IMR-90 (cell line): Measurements from ENCODE around the gene LRRC10B.

ENCODE experiments used
- CEBPB ChIP-seq: IDR thresholded peaks from 2 replicates; pipeline ENCODE4 v1.6.1; 2012; ENCODE audit warnings: low read depth, low read length, improper control_type of control experiment
- MAFK ChIP-seq: IDR thresholded peaks from 2 replicates; pipeline ENCODE4 v1.6.1; 2012; ENCODE audit warnings: low read depth, low read length, improper control_type of control experiment
- MAZ ChIP-seq: IDR thresholded peaks from 2 replicates; pipeline ENCODE4 v1.6.1; 2012; ENCODE audit warnings: low read depth, mild to moderate bottlenecking, low read length, improper control_type of control experiment, moderate library complexity, borderline replicate concordance
- NFE2L2 ChIP-seq: fragments of 150-350 bp; IDR thresholded peaks from 2 replicates; pipeline ENCODE4 v1.6.1; 2016; ENCODE audit warnings: low read depth, mild to moderate bottlenecking, low read length
- POLR2A ChIP-seq: IDR thresholded peaks from 2 replicates; pipeline ENCODE4 v1.6.1; 2012; ENCODE audit warnings: mild to moderate bottlenecking, low read depth, low read length
- RAD21 ChIP-seq: IDR thresholded peaks from 2 replicates; pipeline ENCODE4 v1.6.1; 2012; ENCODE audit warnings: low read length, improper control_type of control experiment
- SMC3 ChIP-seq: fragments of 150-350 bp; IDR thresholded peaks from 2 replicates; pipeline ENCODE4 v1.6.1; 2016; ENCODE audit warnings: low read depth, mild to moderate bottlenecking, antibody characterized with exemption, low read length, moderate library complexity
- TF ChIP-seq, protein P1 (sequence below): conservative IDR thresholded peaks from 2 replicates; pipeline ENCODE4 v1.5.1; 2012; ENCODE audit warnings: mild to moderate bottlenecking, low read depth, low read length, improper control_type of control experiment
- TF ChIP-seq, protein P2 (sequence below): fragments of 150-350 bp; IDR thresholded peaks from 2 replicates; pipeline ENCODE4 v1.6.1; 2017; ENCODE audit warnings: mild to moderate bottlenecking, antibody characterized with exemption, low read length, low read depth
- TF ChIP-seq, protein P3 (sequence below): fragments of 150-350 bp; IDR thresholded peaks from 2 replicates; pipeline ENCODE4 v1.6.1; 2016; ENCODE audit warnings: low read depth, mild to moderate bottlenecking, low read length, moderate library complexity, borderline replicate concordance

DNA sequence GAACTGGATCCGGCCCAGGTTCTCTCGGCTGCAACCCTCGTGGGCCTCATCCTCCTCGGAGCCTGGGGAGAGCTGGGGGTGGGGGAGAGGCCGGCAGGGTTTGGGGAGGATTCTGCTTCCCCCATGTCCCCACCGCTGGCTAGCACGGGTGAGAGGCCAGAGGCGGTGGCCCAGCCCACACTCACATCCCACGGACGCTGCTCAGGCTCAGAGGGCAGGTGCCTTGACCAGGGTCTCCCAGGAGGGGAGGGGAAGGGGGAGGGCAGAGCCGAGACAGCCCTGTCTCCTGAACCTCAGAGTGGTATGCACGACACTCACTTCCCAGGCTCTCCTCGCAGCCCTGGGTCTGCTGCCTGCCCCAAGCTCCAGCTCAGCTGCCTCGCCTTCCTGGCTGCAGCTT lies 19.6 kb downstream of the LRRC10B start:
- TF ChIP-seq, protein P1, sequence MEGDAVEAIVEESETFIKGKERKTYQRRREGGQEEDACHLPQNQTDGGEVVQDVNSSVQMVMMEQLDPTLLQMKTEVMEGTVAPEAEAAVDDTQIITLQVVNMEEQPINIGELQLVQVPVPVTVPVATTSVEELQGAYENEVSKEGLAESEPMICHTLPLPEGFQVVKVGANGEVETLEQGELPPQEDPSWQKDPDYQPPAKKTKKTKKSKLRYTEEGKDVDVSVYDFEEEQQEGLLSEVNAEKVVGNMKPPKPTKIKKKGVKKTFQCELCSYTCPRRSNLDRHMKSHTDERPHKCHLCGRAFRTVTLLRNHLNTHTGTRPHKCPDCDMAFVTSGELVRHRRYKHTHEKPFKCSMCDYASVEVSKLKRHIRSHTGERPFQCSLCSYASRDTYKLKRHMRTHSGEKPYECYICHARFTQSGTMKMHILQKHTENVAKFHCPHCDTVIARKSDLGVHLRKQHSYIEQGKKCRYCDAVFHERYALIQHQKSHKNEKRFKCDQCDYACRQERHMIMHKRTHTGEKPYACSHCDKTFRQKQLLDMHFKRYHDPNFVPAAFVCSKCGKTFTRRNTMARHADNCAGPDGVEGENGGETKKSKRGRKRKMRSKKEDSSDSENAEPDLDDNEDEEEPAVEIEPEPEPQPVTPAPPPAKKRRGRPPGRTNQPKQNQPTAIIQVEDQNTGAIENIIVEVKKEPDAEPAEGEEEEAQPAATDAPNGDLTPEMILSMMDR, result no peak
- TF ChIP-seq RAD21, result no peak
- TF ChIP-seq POLR2A, result no peak
- TF ChIP-seq CEBPB, result no peak
- no peak for TF ChIP-seq SMC3
- TF ChIP-seq, protein P2, sequence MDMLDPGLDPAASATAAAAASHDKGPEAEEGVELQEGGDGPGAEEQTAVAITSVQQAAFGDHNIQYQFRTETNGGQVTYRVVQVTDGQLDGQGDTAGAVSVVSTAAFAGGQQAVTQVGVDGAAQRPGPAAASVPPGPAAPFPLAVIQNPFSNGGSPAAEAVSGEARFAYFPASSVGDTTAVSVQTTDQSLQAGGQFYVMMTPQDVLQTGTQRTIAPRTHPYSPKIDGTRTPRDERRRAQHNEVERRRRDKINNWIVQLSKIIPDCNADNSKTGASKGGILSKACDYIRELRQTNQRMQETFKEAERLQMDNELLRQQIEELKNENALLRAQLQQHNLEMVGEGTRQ, result no peak
- TF ChIP-seq MAZ, result no peak
- TF ChIP-seq, protein P3, sequence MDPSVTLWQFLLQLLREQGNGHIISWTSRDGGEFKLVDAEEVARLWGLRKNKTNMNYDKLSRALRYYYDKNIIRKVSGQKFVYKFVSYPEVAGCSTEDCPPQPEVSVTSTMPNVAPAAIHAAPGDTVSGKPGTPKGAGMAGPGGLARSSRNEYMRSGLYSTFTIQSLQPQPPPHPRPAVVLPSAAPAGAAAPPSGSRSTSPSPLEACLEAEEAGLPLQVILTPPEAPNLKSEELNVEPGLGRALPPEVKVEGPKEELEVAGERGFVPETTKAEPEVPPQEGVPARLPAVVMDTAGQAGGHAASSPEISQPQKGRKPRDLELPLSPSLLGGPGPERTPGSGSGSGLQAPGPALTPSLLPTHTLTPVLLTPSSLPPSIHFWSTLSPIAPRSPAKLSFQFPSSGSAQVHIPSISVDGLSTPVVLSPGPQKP, result no peak
- TF ChIP-seq MAFK, result no peak
- TF ChIP-seq NFE2L2, result no peak
